AG04450 (cell line): ENCODE measurements around the gene SLC38A2. TPM values are rescaled to one million over a fixed set of nuclear protein-coding genes. Genes with fewer than 3 reads are reported as not detected.

ENCODE experiments used
- CTCF ChIA-PET: fragments of 300-600, 350-600 bp; formaldehyde crosslinking; extraction: SDS; loops from one replicate; lab custom pipeline; 2022; ENCODE audit warnings: antibody characterized with exemption, inconsistent platforms; lab: Charles Lee
- POLR2A ChIA-PET: fragments of 350-600 bp; formaldehyde crosslinking; extraction: SDS; loops from one replicate; lab custom pipeline; 2021; ENCODE audit warnings: antibody characterized with exemption, inconsistent platforms; lab: Yijun Ruan, JAX
- DNase-seq: peaks from one replicate; pipeline ENCODE4 v3.0.0-alpha.2; 2011; ENCODE audit warnings: low read depth, low spot score
- H3K27ac ChIP-seq: one replicate; pipeline ENCODE4 v1.5.1; 2012; ENCODE audit warnings: low read depth, low read length, control low read depth
- H3K27me3 ChIP-seq: one replicate; pipeline ENCODE4 v1.6.0; 2012; ENCODE audit warnings: low read length; ENCODE audit not compliant: control insufficient read depth, insufficient read depth
- H3K4me3 ChIP-seq: 2 replicates; pipeline ENCODE4 v1.5.1; 2011; ENCODE audit warnings: mild to moderate bottlenecking, low read depth, low read length, control low read depth
- H3K9me3 ChIP-seq: 2 replicates; pipeline ENCODE4 v1.5.1; 2012; ENCODE audit warnings: low read length; ENCODE audit not compliant: control insufficient read depth, insufficient read depth
- polyA plus RNA-seq: library from polyadenylated mRNA; depleted of rRNA; stranded (reverse); fragments of >200 nt; gene quantifications from 2 replicates; pipeline ENCODE4 v1.2.3, GENCODE V29; 2011
- TF ChIP-seq, protein P1 (sequence below): IDR thresholded peaks from 2 replicates; pipeline ENCODE4 v1.5.1; 2011; ENCODE audit warnings: low read depth, low read length, control low read depth, inconsistent platforms

Gene SLC38A2
- polyA plus RNA-seq, 1 experiment = 749 TPM

DNA sequence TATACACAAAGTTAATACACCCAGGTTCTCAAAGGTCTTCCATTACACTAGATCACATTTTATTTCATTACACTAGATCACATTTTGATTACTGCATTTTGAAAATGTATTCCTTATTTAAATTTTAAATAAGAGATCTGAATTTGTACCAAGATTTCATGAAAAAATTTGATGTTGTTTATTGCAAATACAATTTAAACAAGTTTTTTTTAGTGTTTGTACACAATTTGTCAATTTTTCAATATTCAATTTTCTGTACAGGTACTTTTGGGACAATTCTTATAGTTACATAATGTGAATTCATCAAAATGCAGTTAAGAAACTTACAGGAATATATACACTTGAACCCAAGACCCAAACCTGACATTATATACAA is 14.3 kb downstream of the SLC38A2 start:
- Histone ChIP-seq H3K27ac (no peak overlapping the region), H3K27me3 (no peaks in the 10 kb centered on the region), H3K4me3 (no peak overlapping the region), H3K9me3 (no peaks in the 10 kb centered on the region)
- POLR2A ChIA-PET = interaction anchor here (0.7 to 1.3 kb wide), 6 partner anchors 13 to 656 kb away, joined by 3 to 6 read pairs (median 4); no protein-coding TSS in a partner anchor
- no peak for DNase-seq
- TF ChIP-seq, protein P1, sequence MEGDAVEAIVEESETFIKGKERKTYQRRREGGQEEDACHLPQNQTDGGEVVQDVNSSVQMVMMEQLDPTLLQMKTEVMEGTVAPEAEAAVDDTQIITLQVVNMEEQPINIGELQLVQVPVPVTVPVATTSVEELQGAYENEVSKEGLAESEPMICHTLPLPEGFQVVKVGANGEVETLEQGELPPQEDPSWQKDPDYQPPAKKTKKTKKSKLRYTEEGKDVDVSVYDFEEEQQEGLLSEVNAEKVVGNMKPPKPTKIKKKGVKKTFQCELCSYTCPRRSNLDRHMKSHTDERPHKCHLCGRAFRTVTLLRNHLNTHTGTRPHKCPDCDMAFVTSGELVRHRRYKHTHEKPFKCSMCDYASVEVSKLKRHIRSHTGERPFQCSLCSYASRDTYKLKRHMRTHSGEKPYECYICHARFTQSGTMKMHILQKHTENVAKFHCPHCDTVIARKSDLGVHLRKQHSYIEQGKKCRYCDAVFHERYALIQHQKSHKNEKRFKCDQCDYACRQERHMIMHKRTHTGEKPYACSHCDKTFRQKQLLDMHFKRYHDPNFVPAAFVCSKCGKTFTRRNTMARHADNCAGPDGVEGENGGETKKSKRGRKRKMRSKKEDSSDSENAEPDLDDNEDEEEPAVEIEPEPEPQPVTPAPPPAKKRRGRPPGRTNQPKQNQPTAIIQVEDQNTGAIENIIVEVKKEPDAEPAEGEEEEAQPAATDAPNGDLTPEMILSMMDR = no peak
- CTCF ChIA-PET = interaction anchor here (0.8 kb wide), 2 partner anchors 233 to 286 kb away, joined by 3 to 6 read pairs; no protein-coding TSS in a partner anchor

DNA sequence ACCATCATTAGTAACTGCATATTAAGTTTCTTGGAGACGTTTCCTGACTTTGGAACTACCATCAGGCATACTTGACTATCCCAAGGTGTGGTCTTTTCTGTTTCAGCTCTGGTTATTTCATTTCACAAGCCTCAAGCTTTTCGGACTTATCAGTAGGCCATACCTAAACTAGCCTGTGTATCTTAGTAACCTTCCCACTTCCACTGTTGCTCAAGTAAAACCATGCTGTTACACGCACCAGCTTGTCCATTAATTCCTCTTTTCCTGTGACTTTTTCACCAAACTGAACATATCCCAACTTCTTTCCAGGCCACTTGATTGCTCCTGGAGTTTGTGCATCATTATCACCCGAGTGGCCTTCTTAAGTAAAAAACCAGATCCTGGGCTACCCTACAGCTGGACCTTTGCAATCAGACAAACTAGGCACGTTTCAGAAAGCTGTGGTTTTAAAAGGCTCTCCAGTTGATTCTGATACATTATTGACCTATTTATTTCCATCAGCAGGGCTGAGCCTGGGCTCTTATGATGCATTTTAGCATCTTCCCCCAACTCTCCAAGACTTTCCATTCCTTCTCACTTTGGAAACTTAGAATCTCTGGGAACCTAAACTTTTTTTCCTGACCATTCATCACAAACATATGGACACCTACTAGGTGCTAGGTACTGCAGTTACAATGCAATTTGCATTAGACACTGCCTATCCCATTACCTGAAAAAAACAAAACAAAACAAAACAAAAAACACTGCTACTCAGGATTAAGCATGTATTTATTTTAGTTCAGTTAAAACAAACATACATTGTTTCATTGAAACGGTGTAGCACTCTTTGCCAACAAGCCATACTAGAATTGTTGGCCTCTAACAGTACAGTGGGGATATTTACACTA is 14.9 kb downstream of the SLC38A2 start:
- peak; percentile 71 for DNase-seq
- TF ChIP-seq, protein P1 = no peak
- peak overlapping the region; percentile 41 for H3K27ac ChIP-seq

DNA sequence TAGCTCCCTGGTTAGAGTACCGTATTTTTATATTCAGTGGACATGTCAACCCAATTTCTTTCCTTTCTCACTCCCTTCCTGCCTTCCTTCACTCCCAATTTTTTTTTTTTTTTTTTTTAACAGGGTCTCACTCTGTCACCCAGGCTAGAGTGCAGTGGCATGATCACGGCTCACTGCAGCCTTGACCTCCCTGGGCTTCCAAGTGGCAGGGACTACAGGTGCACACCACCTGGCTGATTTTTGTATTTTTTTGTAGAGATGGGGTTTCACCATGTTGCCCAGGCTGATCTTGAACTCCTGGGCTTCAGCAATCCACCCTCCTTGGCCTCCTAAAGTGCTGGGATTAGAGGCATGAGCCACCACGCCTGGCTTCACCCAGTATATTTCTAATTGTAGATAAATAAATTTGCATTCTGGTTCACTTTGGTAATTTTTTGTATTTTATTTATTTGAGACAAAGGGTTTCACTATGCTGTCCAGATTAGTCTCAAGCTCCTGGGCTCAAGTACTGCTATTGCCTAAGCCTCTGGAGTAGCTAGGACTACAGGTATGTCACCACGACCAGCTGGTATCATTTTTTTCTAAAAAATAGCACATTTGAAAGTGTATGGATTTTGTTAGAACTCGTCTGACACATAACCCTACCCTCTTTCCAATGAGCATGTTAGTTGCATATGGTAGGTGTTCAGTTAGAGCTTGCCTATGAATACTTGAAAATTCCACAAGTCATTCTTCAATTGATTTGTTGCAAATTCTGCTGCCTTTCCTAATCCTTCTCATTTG is 15.7 kb downstream of the SLC38A2 start:
- H3K27ac ChIP-seq = no peak overlapping the region
- TF ChIP-seq, protein P1 = no peak
- ChIA-PET POLR2A (interaction anchor here (0.5 to 2.0 kb wide), 15 partner anchors 9 to 657 kb away, joined by 3 to 10 read pairs (median 4); partner anchors contain the start of gene SLC38A1), CTCF (interaction anchor here (0.8 to 2.3 kb wide), 3 partner anchors 202 to 232 kb away, joined by 3 to 23 read pairs (median 4); no protein-coding TSS in a partner anchor)
- DNase-seq = no peak
- no peak overlapping the region for H3K4me3 ChIP-seq
- H3K27me3 ChIP-seq = no peaks in the 10 kb centered on the region
- H3K9me3 ChIP-seq = no peaks in the 10 kb centered on the region

More for the DNA sequence above, 14.9 kb downstream of the SLC38A2 start:
- Histone ChIP-seq H3K27me3 (no peaks in the 10 kb centered on the region), H3K9me3 (no peaks in the 10 kb centered on the region), H3K4me3 (no peak overlapping the region)
- ChIA-PET POLR2A (interaction anchor here (0.5 to 2.0 kb wide), 13 partner anchors 8 to 657 kb away, joined by 3 to 10 read pairs (median 3); partner anchors contain the start of gene SLC38A1), CTCF (interaction anchor here (0.8 to 2.3 kb wide), 2 partner anchors 203 to 233 kb away, joined by 3 to 23 read pairs; no protein-coding TSS in a partner anchor)

DNA sequence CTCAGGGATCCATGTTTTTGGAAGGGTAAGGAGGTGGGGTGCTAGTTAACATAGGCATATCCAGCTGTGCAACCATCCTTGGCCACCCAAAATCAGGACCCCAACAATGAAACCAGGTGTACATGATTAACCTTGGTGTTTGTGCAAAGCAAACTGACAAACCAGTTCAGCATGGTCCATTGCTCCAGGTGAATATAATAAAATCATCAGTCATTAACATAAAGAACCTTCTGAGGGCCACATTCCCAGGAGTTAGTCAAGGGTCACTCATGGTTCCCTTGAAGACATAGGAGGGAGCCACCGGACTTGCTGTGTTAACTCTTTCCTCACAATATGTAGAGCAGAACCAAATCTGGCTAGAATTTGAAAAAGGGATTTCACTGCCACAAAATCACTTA is 17.8 kb downstream of the SLC38A2 start:
- POLR2A ChIA-PET = no interaction called here
- no peaks in the 10 kb centered on the region for H3K9me3 ChIP-seq
- CTCF ChIA-PET = interaction anchor here (1.9 kb wide), 1 partner anchor 283 kb away, joined by 6 read pairs; no protein-coding TSS in a partner anchor
- TF ChIP-seq, protein P1 = no peak
- no peak overlapping the region for H3K4me3 ChIP-seq
- H3K27ac ChIP-seq = no peak overlapping the region
- no peaks in the 10 kb centered on the region for H3K27me3 ChIP-seq
- DNase-seq = no peak
